GM12875 (cell line): Measurements from ENCODE around the gene INHBE.

Experiments
- H3K4me3 ChIP-seq: one replicate; pipeline ENCODE4 v1.5.1; 2011; ENCODE audit warnings: low read depth, low read length, control low read depth
- TF ChIP-seq, protein P1 (sequence below): IDR thresholded peaks from 2 replicates; pipeline ENCODE4 v1.5.1; 2011; ENCODE audit warnings: low read depth, mild to moderate bottlenecking, control low read depth, inconsistent platforms, low read length, moderate library complexity, borderline replicate concordance; ENCODE audit not compliant: insufficient read depth

The INHBE gene

DNA sequence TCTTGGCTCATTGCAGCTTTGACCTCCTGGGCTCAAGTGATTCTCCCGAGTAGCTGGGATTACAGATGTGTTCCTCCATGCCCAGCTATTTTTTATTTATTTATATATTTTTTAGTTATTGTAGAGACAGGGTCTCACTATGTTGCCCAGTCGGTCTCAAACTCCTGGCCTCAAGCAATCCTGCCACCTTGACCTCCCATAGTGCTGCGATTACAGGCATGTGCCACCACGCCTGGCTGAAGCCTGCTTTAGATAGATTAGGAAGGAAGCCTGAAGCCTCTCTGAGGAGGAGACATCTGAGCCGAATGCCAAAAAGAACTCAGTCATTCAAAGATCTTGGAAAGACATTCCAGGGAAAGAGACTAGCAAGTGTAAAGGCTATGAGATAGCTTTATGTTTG, 10.4 kb upstream of the INHBE start:
- H3K4me3 ChIP-seq: no peak overlapping the region
- TF ChIP-seq, protein P1, sequence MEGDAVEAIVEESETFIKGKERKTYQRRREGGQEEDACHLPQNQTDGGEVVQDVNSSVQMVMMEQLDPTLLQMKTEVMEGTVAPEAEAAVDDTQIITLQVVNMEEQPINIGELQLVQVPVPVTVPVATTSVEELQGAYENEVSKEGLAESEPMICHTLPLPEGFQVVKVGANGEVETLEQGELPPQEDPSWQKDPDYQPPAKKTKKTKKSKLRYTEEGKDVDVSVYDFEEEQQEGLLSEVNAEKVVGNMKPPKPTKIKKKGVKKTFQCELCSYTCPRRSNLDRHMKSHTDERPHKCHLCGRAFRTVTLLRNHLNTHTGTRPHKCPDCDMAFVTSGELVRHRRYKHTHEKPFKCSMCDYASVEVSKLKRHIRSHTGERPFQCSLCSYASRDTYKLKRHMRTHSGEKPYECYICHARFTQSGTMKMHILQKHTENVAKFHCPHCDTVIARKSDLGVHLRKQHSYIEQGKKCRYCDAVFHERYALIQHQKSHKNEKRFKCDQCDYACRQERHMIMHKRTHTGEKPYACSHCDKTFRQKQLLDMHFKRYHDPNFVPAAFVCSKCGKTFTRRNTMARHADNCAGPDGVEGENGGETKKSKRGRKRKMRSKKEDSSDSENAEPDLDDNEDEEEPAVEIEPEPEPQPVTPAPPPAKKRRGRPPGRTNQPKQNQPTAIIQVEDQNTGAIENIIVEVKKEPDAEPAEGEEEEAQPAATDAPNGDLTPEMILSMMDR: no peak

DNA sequence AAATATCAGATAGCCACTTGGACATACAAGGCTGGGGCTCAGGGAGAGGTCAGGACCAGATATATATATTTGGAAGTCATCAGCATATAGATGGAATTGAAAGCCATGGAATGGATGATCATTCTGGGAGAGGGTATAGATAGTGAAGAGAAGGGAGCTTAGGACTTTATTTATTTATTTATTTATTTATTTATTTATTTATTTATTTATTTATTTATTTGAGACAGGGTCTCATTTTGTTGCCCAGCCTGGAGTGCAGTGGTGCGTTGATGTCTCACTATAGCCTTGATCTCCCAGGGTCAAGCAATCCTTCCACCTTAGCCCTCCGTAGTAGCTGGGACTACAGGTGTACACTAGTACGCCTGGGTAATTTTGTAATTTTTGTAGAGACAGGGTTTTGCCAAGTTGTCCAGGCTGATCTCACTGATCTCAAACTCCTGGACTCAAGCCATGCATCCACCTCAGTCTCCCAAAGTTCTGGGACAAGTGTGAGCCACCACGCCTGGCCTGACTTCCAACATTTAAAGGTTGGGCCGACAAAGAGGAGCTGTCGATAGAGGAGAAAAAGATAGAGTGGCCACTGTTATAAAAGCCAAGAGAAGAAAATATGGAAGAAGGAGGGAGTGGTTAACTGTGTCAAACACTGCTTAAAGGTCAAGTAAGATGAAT, 8.7 kb upstream of the INHBE start:
- H3K4me3 ChIP-seq: no peak overlapping the region
- TF ChIP-seq, protein P1: no peak

DNA sequence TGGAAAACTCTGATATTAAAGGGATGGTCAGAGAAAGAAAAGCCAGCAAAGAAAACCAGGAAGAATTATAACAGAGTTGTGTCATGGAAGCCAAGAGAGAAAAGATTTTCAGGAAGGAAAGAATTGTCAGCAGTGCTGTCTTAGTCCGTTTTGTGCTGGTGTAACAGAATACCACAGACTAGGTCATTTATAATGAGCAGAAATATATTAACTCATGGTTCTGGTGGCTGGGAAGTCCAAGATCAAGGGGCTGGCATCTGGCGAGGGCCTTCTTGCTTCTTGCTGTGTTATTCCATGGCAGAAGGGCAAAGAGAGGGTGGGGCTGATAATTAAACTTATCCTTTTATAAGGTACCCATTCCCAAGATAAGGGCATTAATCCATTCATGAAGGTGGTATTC, 6.4 kb upstream of the INHBE start:
- TF ChIP-seq, protein P1: no peak

DNA sequence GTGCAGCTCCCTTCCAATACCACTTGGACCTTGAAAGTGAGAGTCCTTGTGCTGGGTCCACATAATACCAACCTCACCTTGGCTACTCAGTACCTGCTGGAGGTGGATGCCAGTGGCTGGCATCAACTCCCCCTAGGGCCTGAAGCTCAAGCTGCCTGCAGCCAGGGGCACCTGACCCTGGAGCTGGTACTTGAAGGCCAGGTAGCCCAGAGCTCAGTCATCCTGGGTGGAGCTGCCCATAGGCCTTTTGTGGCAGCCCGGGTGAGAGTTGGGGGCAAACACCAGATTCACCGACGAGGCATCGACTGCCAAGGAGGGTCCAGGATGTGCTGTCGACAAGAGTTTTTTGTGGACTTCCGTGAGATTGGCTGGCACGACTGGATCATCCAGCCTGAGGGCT, 5.7 kb upstream of the INHBE start:
- no peak overlapping the region for H3K4me3 ChIP-seq
- TF ChIP-seq, protein P1: no peak

More for the DNA sequence above, 6.4 kb upstream of the INHBE start:
- H3K4me3 ChIP-seq: no peak overlapping the region

DNA sequence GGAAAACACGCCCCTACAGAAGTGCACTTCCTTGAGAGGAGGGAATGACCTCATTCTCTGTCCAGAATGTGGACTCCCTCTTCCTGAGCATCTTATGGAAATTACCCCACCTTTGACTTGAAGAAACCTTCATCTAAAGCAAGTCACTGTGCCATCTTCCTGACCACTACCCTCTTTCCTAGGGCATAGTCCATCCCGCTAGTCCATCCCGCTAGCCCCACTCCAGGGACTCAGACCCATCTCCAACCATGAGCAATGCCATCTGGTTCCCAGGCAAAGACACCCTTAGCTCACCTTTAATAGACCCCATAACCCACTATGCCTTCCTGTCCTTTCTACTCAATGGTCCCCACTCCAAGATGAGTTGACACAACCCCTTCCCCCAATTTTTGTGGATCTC, 5.0 kb upstream of the INHBE start:
- TF ChIP-seq, protein P1: no peak
- no peak overlapping the region for H3K4me3 ChIP-seq

DNA sequence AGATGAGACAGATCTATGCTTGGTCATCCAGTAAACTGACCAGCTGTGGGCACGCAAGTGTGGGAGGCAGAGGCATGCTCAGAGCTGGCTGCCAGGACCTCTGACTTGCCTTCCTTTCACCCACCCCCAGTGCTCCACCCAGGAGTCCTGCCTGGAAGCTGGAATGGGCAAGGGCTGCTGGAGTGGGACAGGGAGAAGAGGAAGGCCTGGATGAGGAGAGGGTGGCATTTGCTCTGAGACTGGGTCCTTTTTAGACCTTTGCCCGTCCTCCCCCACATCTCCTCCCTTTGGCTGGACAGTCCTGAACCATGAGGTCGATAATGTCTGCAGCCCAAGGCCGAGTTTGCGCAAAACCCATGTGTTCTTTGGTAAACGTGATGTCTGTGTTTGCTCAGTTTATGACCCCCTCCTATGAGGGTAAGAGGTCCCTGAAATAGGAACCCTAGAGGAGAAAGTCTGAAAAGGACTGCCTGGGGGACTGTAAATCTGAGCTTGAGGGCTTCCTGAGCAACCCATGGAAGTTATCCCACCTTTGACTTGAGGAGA, 3.8 kb upstream of the INHBE start:
- H3K4me3 ChIP-seq: no peak overlapping the region

More for the DNA sequence above, 3.8 kb upstream of the INHBE start:
- TF ChIP-seq, protein P1: no peak
